Tongue (tissue), 2 donors: ENCODE data around the gene IL1R2. TPM values are rescaled to one million over a fixed set of nuclear protein-coding genes. Genes with fewer than 3 reads are reported as not detected.

Experiments
- DNase-seq: peaks from one replicate; pipeline ENCODE4 v3.0.0-alpha.2; 2015
- total RNA-seq: library from RNA; depleted of rRNA; stranded (reverse); fragments of >200 nt; gene quantifications from one replicate; pipeline ENCODE4 v1.2.3, GENCODE V29; 2014

The IL1R2 gene
- total RNA-seq, 1 donor from 2014 or later: 5.7 TPM

DNA sequence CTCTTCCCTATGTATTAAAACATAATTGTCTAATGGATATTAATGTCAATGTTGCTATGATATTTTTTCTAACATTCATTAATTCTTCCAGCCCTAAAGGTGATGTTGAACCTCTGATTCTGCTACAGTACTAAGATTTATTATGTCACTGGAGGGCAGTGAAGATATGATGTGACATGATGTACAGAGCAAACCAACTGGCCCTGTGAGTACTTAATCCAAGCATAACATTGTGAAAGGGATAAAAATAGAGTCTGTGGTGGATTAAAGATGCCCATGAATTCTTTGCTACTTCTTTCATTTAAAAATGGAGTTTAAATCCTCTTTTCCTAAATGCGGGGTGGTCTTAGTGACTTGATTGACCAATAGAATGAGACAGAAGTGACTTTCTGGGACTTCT lies 51.8 kb downstream of the IL1R2 start:
- DNase-seq: no peak

DNA sequence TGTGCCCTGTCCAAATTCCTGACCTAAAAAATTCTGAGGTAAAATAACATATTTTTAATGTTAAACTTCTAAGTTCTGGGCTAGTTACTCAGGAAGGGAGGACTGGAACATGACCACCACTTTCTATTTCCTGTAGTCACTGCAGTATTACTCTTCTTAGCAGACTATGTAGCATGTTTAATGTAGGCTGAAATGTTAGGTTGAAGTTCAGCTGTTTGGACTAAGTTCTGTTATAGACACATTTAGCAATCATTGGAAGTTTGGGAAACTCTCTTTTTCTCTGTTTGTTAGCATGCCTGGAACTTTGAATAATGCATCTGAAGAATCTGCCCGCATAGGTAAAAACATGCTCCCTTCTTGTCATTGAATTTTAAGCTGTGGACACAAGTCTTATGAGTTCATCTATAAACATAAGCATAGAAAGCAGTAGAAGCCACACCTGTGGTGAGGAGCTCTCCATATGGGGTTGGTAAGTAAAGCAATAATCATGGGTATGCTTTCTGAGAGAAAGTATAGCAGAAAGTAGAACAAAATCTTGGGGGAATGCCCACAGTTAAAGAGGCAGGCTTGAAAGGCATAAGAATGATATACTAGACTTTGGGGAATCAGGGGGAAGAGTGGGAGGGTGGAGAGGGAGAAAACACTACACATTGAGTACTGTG lies 52.6 kb downstream of the IL1R2 start:
- no peak for DNase-seq

DNA sequence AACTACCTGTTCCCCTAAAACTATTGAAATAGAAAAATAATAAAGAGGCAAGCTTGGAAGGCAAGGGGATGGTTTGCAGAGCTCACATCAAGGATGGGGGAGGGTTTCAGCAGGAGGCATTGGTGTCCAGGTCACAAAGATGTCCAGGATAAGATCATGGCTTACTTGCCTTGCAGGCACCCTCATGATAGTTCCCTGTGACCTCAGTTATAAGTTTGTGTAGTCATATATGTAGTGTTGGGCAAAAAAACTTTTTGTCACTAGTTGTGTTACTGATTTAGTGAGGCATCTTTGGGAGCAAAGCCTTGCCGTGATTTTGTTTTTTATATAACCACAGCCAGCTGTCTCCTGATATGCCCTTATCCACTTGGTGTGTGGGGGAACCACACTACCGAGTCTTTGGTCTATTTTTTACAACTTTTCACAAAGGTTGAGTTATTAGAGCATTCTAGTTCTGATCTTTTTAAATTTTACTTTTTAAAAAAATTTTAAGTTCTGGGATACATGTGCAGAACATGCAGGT lies 53.3 kb downstream of the IL1R2 start:
- no peak for DNase-seq

DNA sequence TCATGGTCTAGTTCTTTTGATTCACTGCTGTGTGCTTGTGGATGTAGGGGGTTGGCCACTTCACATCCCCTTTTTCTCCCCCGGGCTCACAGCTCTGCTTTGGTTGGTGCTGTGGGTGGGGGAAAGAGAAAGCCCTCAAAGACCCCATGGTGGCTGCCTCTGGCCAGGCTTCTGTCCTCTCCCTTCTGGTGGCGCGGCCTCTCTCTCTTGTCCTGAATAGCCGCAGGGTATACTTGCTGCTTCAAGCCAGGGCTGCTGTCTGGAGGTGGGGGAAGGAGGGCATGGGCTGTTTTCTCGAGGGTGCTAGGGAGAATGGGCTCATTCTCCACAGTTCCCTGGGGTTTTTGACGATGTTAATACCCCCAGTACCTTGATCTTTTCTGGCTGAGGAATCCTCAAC lies 53.9 kb downstream of the IL1R2 start:
- DNase-seq: no peak

DNA sequence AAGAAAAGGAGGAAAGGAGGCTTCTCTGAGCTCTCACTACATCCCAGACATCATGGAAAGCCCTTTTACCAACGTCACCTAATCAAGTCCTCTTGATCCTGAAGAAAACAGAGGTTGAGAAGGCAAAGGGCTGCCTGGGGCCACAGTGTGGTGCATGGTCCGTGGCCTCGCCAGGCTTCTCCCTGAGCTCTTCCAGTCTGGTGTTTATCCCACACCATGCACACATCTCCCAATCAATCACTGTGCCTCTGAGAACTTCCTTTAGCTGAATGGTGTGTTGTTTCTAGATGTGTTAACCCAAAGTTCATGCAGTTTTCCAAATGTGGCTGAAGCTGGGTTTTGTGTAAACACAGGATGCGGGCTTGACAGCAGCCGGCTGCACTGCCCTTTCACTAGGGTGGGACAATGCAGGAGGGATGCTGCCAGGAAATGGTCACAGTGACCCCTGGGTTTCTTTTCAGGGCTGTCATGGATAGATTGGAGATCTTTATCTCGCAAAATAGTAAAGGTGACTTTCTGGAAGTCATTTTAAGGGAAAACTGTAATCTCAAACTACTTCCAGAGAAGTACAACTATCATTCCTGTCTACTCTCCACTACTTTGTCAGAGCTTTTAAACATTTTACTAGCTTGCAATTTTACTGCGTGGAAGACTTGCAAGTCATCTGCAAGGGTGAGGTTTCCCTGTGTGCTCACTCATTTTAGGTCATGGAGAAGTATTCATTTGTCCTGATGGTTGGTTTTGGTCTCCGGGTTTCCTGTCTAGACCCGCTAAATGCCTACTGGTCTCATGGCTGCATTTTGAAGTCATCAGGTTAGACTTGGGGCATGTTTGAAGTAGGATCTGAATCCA lies 54.6 kb downstream of the IL1R2 start:
- no peak for DNase-seq

DNA sequence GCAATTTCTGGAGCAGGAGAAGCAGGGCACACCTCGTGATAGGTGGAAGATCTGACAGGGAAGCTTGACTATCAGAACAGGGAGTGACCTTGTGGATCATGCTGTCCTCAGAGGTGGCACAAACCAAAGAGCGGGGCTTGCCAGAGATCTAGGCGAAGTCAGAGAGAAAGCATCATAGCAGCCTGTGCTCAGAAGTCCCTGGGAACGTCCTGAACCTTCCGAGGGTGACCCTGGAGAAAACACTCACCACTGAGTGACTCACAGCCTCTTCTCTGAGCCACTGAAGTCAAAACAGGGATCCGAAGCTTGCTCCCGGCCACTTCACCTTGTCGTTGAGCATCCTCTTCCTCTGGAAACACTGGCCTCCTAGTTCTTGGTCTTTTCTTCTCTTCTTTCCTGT lies 56.7 kb downstream of the IL1R2 start:
- no peak for DNase-seq

DNA sequence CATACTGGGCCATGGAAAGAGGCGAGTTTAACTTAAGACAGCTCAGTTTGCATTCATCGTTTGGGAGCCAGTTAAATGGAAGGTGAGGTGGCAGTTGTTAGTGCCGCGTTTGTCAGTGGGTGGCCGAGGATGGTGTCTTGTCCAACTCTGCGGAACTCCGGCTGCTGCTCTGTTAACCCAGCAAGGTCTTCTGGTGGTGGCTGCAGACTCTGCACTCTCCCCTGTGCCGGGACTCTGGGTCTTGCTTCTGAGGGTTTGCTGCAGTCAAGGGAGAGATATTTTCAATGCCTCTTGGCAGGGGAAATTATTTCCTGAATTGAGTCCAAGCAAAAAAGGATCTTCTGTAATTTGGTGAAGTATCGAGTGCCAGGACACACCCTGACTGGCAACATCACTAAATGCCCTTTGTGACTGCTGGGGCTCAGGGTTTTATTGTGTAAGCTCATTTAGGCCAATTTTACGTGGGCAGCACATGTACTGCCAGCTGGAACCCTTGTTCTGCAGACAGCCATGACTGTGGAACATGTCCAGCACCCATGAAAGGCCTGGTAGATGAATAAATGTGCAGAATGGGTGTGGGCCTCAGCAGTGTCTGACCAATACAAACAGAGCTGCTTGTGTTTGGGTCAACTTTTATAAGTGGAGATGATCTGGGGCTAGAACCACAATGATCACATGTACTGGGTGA lies 58.1 kb downstream of the IL1R2 start:
- peak; percentile 90 for DNase-seq

DNA sequence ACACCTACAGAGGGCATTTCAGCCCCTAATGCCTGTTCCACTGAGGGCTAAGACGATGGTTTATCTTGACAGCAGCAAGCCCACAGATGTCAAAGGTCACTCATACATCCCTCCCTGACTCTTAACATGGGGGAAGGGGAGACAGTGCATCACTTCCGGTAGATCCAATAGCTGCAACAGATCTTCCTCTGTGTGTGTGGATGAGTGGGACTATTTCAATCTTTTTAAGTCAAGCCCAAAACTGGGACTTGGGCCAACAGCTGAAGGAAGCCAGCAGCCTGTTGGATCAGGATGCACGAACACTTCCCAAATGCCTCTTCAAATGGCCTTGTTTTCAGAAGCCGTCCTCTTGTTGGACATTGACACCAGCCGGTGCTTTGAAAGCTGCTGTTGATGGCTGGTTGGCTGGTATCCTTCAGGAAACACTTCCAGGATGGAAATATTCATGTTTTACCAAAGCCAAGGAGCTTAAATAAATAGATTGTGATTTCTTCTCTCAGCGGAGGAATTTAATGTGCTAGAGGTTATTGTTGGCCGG lies 59.2 kb downstream of the IL1R2 start:
- peak; percentile 96 for DNase-seq

DNA sequence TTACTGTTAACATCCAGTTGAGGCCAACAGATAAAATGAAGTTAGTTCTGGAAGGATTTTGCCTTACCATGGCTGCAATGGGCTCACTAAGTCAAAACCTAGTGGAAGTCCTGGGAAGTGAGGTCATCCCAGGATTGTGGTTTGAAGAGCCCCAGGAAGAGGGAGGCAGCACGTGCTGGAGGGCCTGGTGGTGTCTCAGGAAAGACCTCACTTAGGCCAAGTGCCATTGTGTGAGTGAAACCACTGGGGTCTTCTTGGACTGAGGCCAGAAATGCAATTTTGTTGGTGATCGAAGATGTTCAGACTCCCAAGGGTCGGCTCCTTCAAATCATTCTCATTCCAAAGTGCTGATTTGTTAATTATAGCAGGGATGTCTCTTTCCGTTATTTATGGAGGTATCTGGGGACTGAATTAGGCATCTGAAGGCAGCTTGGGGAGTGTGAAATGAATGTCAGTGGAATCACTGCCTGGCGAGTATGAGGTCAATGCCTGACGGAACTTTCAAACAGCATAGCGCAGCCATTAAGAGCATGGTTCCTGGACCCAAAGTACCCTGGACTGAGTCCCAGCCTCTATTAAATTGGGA lies 60.0 kb downstream of the IL1R2 start:
- DNase-seq: no peak

DNA sequence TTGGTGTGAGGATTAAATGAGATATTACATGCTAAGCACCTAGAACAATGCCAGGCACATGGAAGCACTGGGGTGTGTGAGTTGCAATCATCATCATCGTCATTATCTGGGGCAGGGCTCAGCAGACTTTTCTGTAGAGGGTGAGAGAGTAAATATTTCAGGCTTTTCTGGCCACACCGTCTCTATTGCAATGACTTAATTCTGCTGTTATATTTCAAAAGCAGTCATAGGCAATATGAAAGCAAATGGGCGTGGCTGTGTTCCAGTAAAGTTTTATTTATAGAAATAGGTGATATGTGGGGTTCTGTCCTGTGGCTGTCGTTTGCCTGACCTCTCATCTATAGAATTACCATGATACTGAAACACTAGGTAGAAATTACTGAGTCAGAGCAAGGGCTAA lies 60.6 kb downstream of the IL1R2 start:
- no peak for DNase-seq

DNA sequence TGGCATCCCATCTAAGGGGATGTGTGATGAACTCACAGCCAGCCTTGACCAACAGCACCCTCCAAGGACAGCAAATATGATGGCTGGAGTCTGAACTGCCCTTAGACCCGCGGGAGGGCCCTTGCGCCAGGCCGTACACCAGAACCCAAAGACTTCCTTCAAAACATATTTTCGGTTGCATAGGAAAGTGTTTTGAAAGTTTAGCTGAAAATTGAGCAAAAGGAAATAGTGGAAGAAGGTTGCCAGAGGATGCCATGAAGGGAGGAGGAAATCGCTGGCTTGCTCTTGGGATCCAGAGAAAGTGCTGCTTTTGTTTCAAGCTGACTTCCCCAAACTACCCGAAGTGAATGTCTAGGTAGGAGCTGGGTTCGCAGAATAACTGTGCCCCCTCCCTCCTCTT lies 61.3 kb downstream of the IL1R2 start:
- no peak for DNase-seq

DNA sequence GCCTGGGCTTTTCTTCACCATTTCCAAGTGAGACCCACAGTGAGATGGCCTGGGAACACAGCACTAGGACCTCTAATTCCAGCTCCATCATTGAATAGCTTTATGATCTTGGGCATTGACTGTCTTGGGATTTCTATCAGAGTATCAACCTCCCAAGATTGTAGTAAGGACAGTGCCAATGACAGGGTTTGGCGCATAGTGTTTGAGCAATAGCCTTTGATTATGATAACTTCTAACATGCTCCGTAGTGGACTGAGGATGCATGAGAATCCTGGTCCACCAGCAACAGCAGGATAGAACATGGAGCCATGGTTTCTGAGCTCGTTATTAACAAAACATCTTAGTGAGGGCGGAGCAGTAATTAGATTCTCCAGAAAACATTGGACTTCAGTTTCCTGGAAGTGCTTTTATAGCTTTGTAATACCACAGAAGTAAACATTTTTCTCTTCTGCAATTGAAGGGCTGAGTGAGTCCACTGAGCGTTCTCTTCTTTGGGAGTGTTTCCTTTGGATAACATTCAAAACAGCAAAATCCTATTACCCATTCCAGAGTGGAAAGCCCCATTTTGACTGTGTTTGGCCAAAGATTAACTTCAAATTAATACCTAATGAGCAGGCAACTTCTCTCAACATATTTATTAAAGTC lies 63.7 kb downstream of the IL1R2 start:
- DNase-seq: no peak

DNA sequence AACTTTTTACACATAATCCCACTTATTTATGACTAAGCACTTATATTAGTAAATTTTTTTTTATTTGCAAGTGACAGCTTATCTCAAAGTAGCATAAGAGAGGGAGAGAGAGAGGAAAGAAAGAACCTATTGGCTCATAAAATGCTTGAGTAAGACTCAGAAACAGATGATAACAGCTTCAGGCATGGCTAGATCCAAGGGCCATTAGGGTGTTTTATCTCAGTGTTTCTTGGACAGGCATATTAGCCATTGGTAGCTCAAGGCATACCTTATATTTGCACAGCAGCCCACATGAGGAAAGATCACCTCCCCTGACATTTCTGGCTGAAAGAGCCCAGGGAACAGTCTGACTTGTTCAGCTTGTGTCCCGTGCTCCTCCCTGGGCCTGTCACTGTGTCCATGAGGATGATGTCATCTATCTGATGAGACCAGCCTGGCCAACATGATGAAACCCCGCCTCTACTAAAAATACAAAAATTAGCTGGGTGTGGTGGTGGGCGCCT lies 64.4 kb downstream of the IL1R2 start:
- no peak for DNase-seq

DNA sequence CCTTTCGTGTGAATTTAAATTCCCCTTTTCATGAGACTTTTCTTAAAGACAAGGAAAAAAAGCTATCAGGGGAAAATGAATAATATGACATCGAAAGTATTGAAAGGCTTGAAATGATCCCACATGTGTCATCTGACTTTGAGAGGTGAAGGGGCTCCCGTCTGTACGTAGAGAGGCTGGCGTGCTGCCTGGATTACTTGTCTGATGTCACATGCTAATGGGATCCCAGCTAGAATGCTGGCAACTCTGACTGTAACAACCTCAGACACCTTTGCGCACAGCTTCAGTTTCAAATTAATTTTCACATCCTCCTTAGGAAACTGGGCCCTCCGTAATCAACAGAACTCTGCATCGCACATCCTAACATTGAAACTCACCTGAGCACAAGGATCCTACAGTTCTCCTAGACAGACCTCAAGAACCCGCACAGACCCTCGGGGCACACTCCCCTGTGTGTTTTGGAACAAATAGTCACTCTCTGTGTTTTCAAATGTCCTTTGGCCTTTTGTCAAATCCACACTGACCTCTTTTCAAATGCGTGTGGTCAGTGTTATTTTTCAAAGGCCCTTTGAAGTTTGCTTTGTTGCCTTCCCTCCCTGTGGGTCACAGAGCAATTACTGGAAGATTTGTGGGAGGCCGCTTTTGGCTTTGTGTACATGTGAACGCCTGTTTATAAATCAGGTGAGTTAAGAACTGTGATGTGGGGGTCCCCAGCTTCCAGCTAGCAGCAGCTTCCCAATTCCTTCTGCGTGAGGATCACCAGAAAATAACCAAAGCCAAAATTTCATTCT lies 65.9 kb downstream of the IL1R2 start:
- peak; percentile 62 for DNase-seq

DNA sequence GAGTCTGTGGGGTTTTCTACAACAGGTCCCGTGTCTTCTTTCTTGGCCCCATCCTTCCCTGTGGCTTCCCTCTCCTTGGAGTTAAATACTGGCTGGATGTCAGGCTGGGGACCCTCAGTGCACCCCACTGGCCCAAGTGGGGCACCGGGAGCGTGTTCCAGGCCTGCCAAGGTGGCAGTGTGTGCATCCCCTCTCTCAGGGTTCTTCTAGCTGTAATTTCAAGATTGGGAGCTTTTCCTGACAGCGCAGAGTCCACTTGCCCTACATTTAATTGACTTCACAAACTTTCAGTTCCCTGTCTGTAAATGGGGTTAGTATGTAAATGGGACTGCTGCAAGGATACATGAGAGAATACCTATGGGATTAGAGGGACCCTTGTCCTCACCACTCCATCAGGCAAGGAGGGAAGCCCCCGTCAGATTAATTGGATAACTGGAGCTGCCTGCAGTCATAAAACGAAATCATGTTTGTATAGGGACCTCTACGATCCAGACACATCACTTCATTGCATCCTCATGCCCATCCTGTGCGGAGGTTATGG lies 66.6 kb downstream of the IL1R2 start:
- no peak for DNase-seq

DNA sequence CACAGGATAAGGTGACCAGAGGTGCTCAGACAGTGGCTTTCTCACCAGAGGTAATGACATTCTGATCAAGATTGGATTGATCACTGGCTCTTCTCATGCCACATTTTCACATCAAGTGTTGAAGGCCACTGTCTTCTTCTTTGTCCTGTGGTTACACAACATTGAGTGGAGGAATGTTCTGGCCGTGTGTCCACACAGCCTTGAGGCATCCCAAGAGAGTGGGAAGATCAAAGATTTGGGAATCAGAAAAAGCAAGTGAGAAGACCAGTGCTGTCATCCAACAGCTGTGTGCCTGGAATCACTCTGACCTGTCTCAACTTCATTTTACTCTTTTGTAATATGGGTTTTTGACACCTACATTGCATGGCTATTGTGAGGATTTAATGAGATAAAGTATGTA lies 67.4 kb downstream of the IL1R2 start:
- DNase-seq: no peak

DNA sequence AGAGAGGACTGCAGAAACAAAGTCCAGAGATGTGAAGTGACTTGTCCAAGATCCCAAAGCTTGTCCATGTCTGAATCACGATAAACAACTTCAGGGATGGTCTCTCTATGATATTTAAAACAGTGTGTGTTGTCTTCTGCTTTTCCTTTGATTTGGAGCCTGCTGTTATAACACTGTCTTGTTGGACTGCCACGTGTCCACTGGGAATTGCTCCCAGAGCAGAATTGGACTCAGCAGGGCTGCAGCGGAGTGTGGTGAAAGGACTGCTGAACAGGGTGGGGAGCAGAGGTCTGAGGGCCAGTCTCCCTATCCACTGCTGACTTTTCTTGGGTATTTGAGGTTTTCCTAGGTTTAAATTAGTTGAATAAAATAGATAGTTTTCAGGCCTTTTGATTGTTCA lies 68.3 kb downstream of the IL1R2 start:
- no peak for DNase-seq

DNA sequence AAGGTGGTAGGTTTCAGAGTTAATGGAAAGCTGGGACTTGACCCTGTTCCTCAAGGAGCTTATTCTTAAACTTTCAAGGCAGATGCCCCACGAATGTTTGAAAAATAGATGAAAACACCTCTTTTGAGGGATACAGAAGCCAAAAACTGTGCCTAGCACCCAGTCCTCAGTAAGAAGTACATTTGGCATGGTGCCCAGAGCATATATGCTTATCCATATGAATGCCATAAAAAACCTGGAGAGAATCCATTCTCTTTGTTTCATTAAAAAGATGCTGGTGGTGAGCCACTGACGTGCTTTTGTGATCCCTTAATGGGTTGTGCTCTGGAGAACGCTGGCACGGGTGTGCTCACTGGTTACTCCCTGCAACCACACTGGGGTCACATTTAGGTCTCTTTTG lies 69.0 kb downstream of the IL1R2 start:
- DNase-seq: no peak

DNA sequence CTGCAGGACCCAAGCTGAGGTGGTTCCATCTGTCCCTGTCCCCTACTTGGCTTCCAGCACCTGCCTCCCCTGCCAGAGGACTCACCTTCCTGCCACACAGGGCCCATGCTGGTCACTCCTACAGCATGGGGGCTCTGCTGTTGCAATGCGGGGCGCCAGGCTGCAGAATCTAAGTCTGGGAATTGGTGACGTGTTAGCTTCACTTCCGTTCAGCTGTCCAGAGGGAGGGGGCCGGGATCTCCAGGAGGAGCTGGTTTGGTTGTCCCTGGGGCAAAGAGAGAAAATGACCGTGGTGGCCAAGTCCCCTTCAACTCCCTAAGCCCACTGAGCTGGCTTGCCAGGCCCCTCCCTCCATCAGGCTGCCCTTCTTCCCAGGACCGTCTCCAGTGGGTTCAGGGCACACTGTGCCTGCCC lies 69.5 kb downstream of the IL1R2 start:
- DNase-seq: no peak

DNA sequence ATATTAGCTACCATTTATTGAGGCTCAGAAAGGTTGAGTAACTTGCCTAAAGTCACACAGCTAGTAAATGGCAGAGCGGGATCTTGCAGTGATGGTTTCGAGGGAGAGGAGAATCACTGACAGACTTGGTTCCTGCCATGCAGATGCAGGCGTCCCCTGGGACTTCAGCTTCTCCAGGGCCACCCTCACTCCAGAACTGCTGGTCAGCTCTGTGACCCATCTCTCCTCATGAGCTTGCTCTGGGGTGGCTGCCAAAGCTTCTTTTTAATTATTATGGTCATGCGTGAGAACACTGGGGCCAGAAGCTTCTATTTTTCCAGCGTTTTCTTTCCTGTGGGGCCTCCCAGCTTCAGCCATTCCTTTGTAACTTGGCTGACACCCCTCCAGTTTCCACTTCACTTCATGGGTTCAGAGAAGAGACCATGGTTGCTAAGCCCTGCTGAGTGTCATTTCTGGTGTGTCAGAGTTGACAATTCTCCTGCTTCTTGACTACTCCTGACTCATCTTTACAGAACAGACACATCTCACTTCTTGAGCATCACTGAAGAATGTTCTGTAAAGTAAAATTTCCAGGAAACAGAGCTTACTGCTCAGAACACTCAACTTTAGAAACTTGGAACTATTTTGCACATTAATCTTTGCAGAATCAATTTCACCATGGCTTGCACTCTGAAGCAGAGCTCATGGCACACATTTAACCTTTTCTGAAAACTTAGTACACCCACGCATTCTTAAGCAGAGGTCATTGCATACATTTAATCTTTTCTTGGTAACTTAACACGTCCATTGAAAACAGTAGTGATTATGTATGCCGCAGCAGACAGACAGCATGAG lies 70.4 kb downstream of the IL1R2 start:
- DNase-seq: peak; percentile 92
